Gastrocnemius medialis (tissue), 4 donors: Measurements from ENCODE around the gene PARD3B.

Experiments
- CTCF ChIP-seq, 5 experiments: fragments of 450-650 bp in 3 of 5; fragments of 200-600 bp in 2 of 5; sonication (generic) in 2 of 5; IDR thresholded peaks in 4 of 5; conservative IDR thresholded peaks in 1 of 5; 1 replicate in 4 of 5; 2 replicates in 1 of 5; pipeline ENCODE4 v1.5.1; 2016 to 2019; ENCODE audit warnings: antibody characterized with exemption in 5 of 5, mild to moderate bottlenecking in 3 of 5, moderate library complexity in 3 of 5
- POLR2A ChIP-seq, 2 donors: fragments of 450-650 bp; IDR thresholded peaks; one replicate each; pipeline ENCODE4 v1.6.1; 2017; ENCODE audit warnings: antibody characterized with exemption in 2 of 2, mild to moderate bottlenecking in 2 of 2, moderate library complexity in 2 of 2

GRCh38 chr2:205056151-205056561 is 510.9 kb downstream of the PARD3B start:
- TF ChIP-seq CTCF (IDR thresholded peaks at IDR 0.05 in 4 of 5, conservative IDR thresholded peaks at IDR 0.05 in 1 of 5): no peak
- TF ChIP-seq POLR2A (IDR thresholded peaks at IDR 0.05): no peak
